GM18867 (cell line): ENCODE results near the gene NRAP.
"Not testable (repeated sequence)": the region's sequence is repeated elsewhere in the genome, so short reads cannot be mapped to it uniquely, and the experiment has no call there.

Experiments used
- ATAC-seq: cut with Tn5 transposase; IDR thresholded peaks from one replicate; pipeline ENCODE4 v1.9.1; 2021; ENCODE audit warnings: mild to moderate bottlenecking, moderate library complexity; ENCODE audit not compliant: unreplicated experiment

NRAP gene

GRCh38 chr10:113683300-113683699, 19.5 kb upstream of the NRAP start:
- no peak for ATAC-seq

GRCh38 chr10:113681533-113682470, 18.0 kb upstream of the NRAP start:
- peak; percentile 57 for ATAC-seq

DNA sequence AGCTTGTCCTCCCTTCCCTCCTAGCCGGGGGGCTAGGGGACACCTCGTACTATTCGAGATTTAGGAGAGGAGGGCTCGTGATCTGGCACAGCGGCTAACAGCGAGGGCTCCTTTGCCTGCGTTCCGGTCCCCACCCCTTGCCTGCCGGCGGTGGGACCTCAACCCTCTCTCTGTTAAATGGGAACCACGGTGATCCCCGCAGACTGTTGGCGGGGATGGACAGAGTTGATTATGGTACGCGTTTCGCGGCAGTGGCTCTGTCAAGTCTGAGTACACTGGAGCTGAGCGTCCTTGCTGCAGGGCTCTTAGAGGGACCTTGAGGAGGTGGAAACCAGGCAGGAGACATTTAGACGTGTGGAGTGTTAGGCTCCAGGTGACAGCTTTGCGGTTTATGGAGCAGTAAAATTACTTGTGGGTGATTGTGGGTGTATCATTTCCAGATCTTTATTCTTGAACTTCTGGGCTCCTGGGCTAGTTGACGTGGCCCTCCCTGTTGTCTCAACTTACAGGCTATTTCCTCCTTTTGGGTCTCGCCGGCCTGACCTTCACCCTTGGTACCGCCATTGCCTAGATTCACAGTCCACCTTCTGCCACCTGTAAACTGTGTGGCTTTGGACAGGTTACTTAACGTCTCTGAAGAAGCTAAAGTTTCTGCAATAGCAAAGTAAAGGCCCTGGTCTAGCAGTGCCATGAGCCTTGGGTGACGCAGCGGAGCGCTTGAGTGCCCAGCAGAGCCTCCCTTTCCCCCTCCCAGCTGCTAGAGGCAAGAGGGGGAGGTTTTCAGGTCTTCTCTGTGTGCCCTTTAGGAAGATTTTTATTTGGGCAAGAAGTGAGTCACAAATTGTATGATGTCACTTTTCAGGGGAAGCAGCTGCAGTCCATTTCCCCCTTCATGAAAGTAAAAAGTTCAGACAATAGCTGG, 16.6 kb upstream of the NRAP start:
- peak; percentile 24 for ATAC-seq

DNA sequence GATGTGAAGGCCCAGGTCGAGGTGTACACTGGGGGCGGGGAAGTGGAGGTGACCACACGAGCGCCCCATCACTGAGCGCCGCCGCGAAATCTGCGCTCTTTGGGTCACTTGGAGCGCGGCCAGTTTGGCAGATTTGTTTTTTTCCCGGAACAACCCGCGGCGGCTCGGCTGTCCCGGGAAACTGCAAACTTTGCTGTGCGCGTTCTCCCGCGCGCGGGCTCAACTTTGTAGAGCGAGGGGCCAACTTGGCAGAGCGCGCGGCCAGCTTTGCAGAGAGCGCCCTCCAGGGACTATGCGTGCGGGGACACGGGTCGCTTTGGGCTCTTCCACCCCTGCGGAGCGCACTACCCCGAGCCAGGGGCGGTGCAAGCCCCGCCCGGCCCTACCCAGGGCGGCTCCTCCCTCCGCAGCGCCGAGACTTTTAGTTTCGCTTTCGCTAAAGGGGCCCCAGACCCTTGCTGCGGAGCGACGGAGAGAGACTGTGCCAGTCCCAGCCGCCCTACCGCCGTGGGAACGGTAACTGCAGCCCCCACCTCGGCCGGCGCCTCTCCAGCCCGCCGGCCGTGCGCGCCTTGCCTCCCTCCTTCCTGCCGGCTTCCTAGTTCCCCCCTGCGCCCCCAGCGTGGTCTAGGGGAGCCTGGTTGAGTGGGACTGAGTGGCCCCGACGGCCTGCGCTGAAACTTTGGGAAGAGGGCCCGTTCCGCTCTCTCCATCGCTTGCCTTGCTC, 15.8 kb upstream of the NRAP start, which contains the start of gene CASP7:
TSS of gene CASP7 (plus strand) at position 450 of the 727 bp plus-strand sequence. CDS start 17,582 bp downstream, outside the sequence.
- ATAC-seq, result peak; percentile 77

DNA sequence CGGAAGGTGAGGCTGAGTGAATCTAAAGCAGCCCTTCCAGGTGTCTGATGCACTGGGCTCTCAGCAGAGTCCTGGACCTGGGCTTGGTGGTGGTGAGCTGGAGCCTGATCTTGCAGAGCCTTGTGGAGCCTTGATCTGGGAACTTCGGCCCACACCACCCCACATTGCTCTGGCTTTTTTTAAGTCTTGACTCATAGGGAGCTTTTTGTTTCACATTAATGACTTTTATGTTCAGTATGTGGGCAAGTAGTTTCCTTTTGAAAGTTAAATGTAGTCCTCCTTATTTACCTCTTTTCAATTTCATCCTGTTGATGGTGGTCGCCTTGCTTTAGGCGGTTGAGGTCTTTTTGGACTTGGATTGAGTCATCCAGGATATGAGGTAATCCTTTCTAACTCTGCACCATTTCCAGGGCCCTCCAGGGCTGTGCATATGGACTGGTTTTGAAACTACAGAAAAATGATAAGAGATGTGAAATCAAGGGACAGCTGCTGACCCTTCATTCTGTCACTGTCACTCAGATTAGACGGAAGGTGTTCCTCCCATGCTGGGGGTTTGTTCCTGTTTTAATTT, 2.9 kb upstream of the NRAP start:
- ATAC-seq, result no peak

- no peak for ATAC-seq
Observed at GRCh38 chr10:113665806-113666354, 2.0 kb upstream of the NRAP start.

- ATAC-seq, result no peak
Observed at GRCh38 chr10:113665352-113665751, 1.5 kb upstream of the NRAP start.

- no peak for ATAC-seq
Observed at GRCh38 chr10:113663142-113663541, 699 bp downstream of the NRAP start.

GRCh38 chr10:113661332-113661731, 2.5 kb downstream of the NRAP start:
- ATAC-seq, result no peak

- ATAC-seq, result no peak
Observed at GRCh38 chr10:113657544-113657943, 6.3 kb downstream of the NRAP start.

DNA sequence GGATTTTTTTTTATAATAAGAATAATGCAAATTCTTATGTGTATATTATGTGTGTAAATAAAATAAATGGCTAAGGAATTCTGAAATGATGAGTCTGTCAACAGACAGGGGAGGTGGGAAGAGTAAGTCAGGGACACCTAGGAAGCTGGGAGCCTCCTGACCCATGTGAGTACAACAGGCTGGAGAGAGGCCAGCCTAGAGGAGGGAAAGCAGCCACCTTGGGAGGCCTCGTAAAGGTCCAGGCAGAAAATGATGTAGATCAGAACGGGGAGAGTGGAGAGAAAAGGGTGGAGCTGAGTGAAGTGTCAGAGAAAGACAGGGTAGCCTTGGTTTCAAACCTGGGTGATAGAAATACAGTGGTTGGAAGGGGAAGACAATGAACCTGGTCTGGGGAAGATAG, 6.9 kb downstream of the NRAP start:
- ATAC-seq, result no peak

- not testable (repeated sequence) for ATAC-seq
Observed at GRCh38 chr10:113652456-113652855, 11.4 kb downstream of the NRAP start.

- ATAC-seq, result no peak
Observed at GRCh38 chr10:113651898-113652297, 11.9 kb downstream of the NRAP start.

DNA sequence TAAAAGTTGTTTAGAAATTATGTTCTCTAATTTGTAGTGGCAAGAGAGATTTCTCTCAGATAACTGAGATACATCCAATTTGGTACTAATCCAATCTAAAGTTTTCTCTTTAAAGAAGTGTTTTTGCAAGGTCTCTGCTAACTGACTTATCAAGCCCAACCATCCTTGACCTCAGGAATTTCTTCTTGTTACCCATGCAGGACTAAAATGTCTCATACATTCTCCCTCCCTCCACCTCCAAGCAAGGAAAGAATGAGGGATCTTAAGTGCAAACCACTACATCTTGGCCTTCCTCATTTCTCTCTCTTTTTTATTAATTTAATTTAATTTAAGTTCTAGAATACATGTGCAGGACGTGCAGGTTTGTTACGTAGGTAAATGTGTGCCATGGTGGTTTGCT, 12.8 kb downstream of the NRAP start:
- ATAC-seq, result no peak

DNA sequence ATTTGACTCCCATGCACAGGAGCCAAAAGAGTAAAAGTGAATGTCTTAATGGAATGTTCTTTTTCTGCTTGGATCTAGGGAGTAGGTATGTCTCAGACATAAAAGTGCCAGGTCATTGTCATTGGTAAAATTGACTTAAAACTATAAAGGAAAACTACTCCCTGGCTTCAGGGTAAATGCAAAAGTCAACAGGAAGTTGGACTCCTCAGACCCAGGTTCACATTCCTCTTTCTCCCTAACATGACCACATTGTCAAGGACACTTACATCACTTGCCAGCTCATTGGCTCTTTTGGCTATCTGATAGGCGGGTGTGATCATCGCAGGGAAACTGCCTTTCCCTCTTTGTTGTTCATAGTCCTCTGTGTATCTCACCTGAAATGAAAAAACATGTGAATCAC, 13.7 kb downstream of the NRAP start:
- no peak for ATAC-seq

DNA sequence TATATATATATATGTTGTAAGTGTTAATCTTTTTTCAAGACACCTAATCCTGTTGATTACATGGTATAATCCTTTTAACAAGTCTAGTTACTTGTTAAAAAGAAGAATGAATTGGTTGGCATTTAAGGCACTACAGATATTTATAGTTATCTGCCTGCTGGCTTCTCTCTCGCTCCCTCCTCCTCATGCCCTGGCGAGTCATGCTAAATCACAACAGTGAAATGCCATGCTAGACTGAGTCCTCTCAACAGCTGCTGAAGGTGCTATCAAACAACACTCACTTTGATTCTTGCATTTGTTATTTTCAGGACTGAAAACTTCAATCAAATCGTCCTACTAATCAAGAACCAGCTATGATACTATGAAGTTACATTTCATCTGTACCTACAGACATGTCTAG, 15.4 kb downstream of the NRAP start:
- no peak for ATAC-seq

- ATAC-seq, result no peak
Observed at GRCh38 chr10:113647812-113648211, 16.0 kb downstream of the NRAP start.

DNA sequence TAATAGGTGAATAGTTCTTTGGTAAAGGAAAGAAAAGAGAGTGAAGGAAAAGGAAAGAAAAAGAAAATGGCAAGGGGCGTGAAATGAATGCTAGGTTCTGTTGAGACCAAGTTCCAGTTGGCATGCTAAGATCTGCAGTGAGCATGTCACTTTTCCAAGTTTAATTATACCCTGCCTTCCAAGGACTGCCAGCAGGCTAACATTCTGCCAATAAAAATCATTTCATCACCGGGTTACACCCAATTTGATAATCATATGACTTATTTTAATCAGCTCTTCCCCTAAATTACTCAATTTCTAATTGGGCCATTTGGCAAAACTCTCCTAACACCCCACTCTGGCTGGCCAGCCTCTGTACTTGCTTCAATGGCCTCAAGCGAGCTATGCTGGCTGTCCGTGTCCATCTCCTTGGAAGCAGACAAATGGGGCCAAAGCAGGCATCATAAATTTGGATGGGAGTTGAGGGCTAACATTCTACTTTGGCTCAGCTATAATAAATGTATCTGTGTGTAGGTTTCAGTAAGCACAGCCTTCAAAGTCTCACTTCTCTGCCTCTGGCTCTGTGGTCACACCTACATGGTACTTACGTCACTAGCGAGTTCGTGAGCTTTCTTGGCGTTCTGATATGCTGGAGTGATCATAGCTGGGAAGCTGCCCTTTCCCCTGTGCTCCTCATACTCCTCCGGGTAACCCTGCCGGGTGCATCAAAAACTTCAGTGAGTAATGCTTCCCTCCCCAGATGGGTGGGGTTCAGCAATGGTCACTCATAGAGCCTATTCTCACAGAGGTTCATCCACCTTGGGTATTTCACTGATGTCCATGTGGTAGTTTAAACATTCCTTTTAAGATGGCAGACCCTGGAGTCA, 17.3 kb downstream of the NRAP start:
- ATAC-seq, result no peak
